HG03575 (cell line): Measurements from ENCODE around the gene IFIT2.

Experiments used
- ATAC-seq: cut with Tn5 transposase; IDR thresholded peaks from one replicate; pipeline ENCODE4 v1.9.1; 2021; ENCODE audit not compliant: unreplicated experiment, insufficient number of reproducible peaks, low FRiP score; ENCODE audit errors: extremely low read depth

IFIT2 gene

GRCh38 chr10:89332123-89332633, 30.3 kb downstream of the IFIT2 start:
- ATAC-seq, result peak; percentile 21

DNA sequence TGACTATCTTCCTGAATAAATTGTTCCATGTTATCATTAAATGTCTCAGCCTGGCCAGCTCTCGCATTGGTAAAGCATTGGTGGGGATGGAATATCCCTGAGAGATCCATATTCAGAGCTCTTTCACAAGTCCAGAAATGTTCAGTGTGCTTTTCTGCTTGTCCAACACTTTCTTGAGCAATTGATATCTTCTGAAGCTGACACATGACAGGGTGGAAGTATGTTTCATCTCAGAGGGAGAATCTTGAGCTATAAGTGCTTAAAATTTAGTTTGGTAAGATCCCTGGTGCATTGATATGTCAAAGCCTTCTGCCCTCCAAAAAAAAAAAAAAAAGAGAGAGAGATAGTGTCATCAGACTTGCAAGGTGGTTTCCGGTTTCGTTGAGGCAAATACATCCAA, 33.4 kb downstream of the IFIT2 start:
- ATAC-seq, result no peak

DNA sequence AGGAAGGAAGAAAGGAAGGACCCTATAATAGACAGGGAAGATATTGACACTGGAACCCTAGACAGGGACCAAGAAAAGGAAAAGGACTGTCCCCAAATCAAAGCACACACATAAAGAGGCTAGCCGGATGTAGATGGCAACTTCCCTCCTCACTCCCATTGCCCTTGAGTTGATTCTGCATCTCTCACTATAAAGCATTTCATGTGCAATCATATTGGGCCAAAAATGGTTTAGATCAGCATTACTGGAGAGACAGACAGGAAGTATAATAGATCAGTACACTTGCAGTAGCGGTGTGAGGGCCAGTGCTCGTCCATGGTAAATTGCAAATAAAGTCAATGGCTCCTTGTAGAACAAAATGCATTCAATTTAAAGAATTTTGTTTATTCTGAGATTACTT, 34.4 kb downstream of the IFIT2 start:
- no peak for ATAC-seq

- no peak for ATAC-seq
These were observed 35.6 kb downstream of the IFIT2 start for GRCh38 chr10:89337484-89337883.

DNA sequence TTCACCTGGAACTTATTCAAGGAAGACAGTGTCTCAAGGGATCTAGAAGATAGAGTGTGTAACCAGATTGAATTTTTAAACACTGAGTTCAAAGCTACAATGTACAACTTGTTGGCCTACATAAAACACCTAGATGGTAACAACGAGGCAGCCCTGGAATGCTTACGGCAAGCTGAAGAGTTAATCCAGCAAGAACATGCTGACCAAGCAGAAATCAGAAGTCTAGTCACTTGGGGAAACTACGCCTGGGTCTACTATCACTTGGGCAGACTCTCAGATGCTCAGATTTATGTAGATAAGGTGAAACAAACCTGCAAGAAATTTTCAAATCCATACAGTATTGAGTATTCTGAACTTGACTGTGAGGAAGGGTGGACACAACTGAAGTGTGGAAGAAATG, 36.9 kb downstream of the IFIT2 start:
- no peak for ATAC-seq

DNA sequence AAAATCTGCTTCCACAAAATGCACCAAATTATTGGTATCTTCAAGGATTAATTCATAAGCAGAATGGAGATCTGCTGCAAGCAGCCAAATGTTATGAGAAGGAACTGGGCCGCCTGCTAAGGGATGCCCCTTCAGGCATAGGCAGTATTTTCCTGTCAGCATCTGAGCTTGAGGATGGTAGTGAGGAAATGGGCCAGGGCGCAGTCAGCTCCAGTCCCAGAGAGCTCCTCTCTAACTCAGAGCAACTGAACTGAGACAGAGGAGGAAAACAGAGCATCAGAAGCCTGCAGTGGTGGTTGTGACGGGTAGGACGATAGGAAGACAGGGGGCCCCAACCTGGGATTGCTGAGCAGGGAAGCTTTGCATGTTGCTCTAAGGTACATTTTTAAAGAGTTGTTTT, 38.0 kb downstream of the IFIT2 start:
- no peak for ATAC-seq

- ATAC-seq, result no peak
These were observed 39.8 kb downstream of the IFIT2 start for GRCh38 chr10:89341649-89342048.

DNA sequence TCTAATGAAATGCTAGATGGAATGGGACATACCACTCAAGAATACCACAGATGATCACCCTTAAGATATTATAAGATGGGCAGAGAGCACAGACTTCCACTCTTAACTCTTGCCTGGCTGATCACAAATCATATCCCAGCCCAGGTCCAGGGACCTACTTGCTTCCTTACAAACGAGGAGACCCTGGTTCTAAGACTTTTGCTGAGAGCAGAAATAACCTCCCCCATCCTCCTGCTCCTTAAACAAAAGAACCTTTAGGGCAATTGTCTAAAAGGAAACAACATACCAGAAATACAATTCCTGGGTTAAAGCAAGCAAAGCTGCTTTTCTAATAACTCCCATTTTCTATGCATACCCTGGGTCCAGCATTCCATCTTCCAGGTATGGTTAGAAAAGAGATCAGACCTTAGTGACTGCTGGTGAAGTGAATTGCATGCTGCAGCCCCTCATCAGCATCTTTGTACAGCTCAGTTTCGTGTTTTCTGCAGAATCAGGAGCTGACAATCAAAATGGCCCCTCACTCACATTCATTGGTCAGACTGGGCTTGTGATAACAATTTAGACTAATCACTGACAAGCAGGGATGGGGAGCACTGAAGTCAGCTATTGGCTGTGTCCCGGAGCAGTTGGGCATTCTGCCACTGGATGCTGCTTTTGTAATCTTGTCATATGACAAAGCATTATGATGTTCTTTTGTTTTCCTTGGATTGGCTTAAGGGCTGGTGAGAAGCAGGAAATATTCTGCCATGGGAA, 40.5 kb downstream of the IFIT2 start:
- no peak for ATAC-seq

DNA sequence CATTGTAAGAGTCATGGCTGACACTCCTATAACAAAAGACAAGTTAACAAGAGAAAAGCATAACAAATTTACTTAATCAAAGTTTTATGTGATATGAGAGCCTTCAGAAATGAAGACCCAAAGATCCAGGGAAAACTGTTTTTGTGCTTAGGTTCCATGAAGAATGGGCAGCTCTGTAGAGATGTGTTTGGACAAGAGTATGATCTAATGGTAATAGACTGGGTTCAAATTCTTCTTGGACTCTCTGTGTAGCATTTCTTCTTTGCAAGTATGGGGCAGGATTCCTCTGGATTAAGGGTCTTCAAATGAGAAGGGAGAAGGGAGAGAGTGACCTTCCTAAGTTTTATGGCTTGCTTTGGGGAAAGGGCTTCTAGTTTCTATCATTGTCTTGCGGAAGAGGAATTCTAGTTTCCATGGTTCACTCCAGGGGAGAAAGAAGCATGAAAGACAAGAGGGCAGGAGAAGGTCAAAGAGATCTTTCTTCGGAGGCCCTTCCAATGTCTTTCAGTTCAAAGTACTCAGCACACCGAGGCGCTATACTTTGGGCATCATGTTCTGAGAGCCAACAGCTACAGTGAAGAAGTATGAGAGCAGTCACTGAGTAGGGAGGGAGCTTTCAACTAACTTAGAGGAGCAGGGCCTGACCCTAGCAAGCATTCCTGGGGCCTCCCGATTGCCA, 41.4 kb downstream of the IFIT2 start:
- ATAC-seq, result no peak

GRCh38 chr10:89344156-89344555, 42.3 kb downstream of the IFIT2 start:
- ATAC-seq, result no peak

DNA sequence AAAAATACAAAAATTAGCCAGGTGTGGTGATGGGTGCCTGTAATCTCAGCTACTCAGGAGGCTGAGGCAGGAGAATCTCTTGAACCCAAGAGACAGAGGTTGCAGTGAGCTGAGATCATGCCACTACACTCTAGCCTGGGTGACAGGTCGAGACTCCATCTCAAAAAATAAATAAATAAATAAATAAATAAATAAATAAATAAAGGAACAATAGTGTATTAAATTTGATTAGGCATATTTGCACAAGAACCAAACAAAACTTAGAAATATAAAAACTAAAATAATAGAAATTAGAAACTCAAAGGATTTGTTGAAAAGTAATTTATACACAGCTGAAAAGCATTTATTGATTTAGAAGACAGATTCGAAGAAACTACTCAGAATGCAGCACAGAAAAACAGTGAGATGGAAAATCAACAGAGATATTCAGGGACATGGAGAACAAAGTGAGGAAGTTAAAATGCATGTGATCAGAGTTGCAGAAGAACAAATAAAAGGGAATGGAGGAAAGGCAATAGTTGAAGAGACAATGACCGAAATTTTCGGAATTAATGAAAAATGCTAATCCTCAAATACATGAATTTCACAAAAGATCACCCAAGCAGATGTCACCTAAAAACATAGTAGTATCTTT, 43.6 kb downstream of the IFIT2 start:
- no peak for ATAC-seq

- no peak for ATAC-seq
These were observed 44.8 kb downstream of the IFIT2 start for GRCh38 chr10:89346405-89347254.

- no peak for ATAC-seq
These were observed 46.0 kb downstream of the IFIT2 start for GRCh38 chr10:89347701-89348457.

DNA sequence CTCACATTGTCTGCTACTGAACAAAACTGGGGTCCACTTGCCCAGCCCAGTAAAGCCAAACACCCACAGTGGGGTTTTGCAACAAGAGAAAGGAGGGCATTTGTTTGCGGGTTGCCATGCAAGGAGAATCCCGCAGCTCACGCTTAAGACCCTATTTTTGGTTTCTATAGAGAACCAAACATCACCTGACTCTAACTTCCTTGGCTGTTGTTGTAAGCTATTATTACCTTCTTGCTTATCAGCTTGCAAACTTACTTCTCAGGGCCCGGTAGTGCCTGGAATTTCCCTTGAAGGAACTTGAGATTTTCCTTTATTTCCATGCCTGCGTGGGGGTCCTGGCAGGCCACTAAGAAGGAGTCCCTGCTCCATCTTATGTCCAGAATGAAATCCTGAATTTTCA, 46.6 kb downstream of the IFIT2 start:
- ATAC-seq, result no peak

- no peak for ATAC-seq
These were observed 47.1 kb downstream of the IFIT2 start for GRCh38 chr10:89348975-89349374.

DNA sequence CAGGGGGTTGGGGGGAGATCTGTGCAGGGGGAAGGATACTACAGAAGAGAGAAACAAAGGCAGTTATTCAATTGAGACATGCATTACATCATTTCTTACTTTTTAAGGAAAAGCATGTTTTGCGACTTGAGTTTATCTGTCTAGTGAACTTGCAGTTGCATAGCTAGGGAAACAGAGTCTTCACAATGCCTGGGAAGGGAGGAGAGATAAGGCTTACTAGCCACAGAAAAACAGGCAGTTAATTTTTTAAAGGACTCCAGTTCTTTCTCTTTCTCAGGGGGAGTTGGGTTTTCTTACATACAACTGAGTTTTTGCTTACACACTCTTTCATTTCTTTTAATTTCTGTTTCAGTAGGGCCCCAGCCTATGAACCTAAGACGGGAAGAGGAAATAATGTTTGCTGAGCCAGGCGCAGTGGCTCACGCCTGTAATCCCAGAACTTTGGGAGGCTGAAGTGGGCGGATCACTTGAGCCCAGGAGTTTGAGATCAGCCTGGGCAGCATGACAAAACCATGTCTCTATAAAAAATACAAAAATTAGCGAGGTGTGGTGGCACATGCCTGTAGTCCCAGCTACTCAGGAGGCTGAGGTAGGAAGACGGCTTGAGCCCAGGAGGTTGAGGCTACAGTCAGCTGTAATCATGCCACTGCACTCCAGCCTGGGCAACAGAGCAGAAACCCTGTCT, 48.9 kb downstream of the IFIT2 start:
- peak; percentile 7 for ATAC-seq

DNA sequence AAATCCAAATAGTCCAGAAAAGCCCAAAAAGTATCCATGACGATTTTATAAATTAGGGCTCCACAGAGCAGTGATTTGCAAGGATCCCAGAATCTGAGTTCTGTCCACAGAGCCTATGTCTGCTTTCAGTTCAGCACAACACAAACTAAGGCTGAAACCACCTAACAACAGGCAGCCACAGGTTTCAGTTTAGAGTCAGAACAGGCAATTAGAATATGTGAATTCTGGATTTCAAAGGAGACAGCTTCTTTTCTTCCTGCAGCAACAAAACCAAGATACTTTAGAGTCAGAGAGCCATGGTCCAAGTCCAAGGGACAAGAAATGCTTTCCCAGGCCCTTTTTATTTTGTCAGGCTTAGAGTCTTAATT, 49.5 kb downstream of the IFIT2 start:
- ATAC-seq, result peak; percentile 35
